ENCODE data around the gene TIMP2. TPM values are rescaled to one million over a fixed set of nuclear protein-coding genes. Genes with fewer than 3 reads are reported as not detected.
"Not testable (repeated sequence)": the region's sequence is repeated elsewhere in the genome, so short reads cannot be mapped to it uniquely, and the experiment has no call there.

Gene TIMP2
- total RNA-seq, 1 experiment from 2014 or later, result 24.8 TPM

DNA sequence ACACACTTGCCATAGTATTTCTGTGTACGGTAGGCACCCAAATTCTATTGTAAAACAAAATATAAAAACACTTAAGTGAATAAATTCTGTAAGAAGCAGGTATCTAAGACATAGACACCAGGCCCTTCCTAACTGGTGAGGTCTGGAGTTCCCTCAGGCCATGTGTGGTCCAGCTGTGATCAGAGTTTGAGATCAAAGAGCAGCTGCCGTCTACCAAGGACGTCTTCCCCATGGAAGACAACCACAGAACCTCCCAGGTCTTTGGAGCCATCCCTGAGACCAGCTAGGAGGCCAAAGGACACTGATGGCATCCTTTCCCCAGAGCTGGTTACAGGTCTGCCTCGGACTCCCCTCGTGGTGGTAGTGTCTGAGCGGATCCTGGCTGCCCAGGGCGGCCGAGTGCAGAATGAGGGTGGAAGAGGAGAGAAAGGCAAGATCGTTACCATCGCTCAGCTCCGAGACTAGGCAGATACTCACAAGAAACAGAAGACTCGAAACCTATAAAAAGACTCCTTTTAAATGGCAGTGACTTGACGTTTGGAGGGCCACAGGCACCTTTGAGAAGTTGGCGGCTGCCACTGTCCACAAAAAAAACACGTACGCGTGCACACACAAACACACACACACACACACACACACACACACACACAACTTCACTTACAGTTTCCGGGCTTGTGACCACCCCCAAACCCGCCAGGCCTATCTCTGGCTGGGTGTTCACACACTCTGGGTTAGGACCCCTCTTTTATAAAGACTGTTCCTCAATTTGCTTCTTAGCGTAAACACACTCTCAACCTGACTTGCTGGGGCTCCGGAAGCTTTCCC is 7.5 kb downstream of the TIMP2 start:
- TF ChIP-seq, protein P1, sequence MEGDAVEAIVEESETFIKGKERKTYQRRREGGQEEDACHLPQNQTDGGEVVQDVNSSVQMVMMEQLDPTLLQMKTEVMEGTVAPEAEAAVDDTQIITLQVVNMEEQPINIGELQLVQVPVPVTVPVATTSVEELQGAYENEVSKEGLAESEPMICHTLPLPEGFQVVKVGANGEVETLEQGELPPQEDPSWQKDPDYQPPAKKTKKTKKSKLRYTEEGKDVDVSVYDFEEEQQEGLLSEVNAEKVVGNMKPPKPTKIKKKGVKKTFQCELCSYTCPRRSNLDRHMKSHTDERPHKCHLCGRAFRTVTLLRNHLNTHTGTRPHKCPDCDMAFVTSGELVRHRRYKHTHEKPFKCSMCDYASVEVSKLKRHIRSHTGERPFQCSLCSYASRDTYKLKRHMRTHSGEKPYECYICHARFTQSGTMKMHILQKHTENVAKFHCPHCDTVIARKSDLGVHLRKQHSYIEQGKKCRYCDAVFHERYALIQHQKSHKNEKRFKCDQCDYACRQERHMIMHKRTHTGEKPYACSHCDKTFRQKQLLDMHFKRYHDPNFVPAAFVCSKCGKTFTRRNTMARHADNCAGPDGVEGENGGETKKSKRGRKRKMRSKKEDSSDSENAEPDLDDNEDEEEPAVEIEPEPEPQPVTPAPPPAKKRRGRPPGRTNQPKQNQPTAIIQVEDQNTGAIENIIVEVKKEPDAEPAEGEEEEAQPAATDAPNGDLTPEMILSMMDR (IDR thresholded peaks at IDR 0.05; ENCODE audit: unreplicated experiment), result no peak
- ChIA-PET POLR2A (interaction anchor here (1.3 kb wide), 1 partner anchor 34 kb away, joined by 3 read pairs; no protein-coding TSS in a partner anchor), CTCF (interaction anchor here (0.6 kb wide), 1 partner anchor 88 kb away, joined by 3 read pairs; no protein-coding TSS in a partner anchor)
- Mint-ChIP-seq H3K36me3 (ENCODE audit: insufficient read depth, unreplicated experiment) (no peaks in the 10 kb centered on the region), H3K4me3 (ENCODE audit: unreplicated experiment) (no peak overlapping the region), H3K27ac (ENCODE audit: low read depth, unreplicated experiment) (peak overlapping the region; percentile 71), H3K27me3 (ENCODE audit: insufficient read depth, unreplicated experiment) (no peaks in the 10 kb centered on the region), H3K9me3 (ENCODE audit: unreplicated experiment) (no peaks in the 10 kb centered on the region), H3K4me1 (ENCODE audit: insufficient read depth, unreplicated experiment) (peaks cover 44% of the 10 kb centered on the region)
- BruUV-seq (replicated peaks), result no TSS peak
- no peak for DNase-seq (ENCODE audit: unreplicated experiment)
- intact Hi-C loops (cut with micrococcal nuclease), result no loop called here

DNA sequence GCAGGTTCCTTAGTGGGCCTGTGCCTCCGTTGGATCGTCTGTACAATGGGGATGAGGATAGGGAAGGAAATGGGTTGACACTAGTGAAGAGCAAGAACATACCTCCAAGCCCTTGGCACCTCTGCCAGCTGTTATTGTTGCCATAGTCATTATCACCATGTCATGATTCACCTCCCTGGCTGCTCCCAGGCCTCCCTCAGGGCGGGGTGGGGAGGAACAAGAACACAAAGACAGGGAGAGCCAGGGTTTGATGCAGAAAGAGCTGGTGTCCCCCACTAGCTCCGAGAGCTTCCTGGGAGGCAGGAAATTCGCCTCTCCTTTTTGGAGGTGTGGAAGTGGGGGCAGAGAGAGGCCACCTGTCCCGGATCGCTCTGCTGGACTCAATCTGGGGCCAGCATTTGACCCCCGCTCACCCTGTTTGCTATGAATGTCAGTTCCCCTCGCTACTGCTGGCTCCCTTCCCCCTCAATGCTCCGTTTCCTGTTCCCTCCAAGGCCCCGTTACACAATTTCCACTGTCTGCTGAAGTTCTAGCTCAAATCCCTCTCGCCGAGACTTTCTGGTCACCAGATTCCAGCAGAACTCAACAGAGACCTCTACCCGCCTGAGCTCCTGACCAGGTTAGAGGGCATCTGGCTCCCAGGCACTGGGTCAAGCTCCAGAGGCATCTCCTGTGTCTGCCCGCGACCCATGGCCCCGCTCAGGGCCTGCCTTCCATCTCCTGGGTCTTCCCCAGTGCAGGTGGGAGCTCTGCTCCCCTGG is 9.1 kb downstream of the TIMP2 start:
- CTCF ChIA-PET, result interaction anchor here (0.6 to 1.0 kb wide), 7 partner anchors 29 to 155 kb away, joined by 3 to 4 read pairs (median 3); no protein-coding TSS in a partner anchor
- TF ChIP-seq, protein P1 (IDR thresholded peaks at IDR 0.05; ENCODE audit: unreplicated experiment), result no peak
- H3K27me3 Mint-ChIP-seq (ENCODE audit: insufficient read depth, unreplicated experiment), result no peaks in the 10 kb centered on the region
- peak overlapping the region; percentile 60 for H3K4me3 Mint-ChIP-seq (ENCODE audit: unreplicated experiment)
- H3K9me3 Mint-ChIP-seq (ENCODE audit: unreplicated experiment), result no peaks in the 10 kb centered on the region
- H3K36me3 Mint-ChIP-seq (ENCODE audit: insufficient read depth, unreplicated experiment), result no peaks in the 10 kb centered on the region
- H3K27ac Mint-ChIP-seq (ENCODE audit: low read depth, unreplicated experiment), result peak overlapping the region; percentile 87
- H3K4me1 Mint-ChIP-seq (ENCODE audit: insufficient read depth, unreplicated experiment), result peaks cover 44% of the 10 kb centered on the region
- POLR2A ChIA-PET, result interaction anchor here (0.6 to 3.1 kb wide), 11 partner anchors 8 to 347 kb away, joined by 3 to 8 read pairs (median 3); partner anchors contain the start of gene LGALS3BP
- DNase-seq (ENCODE audit: unreplicated experiment), result peak; percentile 89
- intact Hi-C loops (cut with micrococcal nuclease), result no loop called here
- BruUV-seq (replicated peaks), result no TSS peak

DNA sequence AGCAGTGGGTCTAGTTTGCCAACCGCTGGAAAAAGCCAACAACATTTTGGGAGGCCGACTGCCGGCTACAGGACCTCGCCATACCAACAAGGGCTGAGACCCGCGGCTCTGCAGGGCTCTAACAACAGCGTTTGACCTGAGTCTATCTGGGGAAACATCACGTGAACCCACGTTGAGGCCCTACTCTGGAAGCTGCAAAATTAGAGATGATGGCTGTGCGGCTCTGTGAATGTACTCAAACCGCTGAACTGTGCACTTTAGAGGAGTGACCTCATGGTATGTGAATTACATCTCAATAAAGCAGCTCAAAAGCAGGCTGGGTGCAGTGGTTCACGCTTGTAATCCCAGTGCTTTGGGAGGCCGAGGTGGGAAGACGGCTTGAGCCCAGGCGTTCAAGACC is 12.1 kb downstream of the TIMP2 start:
- Mint-ChIP-seq H3K27ac (ENCODE audit: low read depth, unreplicated experiment) (no peak overlapping the region), H3K27me3 (ENCODE audit: insufficient read depth, unreplicated experiment) (no peaks in the 10 kb centered on the region), H3K4me1 (ENCODE audit: insufficient read depth, unreplicated experiment) (peaks cover 23% of the 10 kb centered on the region), H3K9me3 (ENCODE audit: unreplicated experiment) (no peaks in the 10 kb centered on the region), H3K4me3 (ENCODE audit: unreplicated experiment) (no peak overlapping the region), H3K36me3 (ENCODE audit: insufficient read depth, unreplicated experiment) (no peaks in the 10 kb centered on the region)
- intact Hi-C loops (cut with micrococcal nuclease), result no loop called here
- TF ChIP-seq, protein P1 (IDR thresholded peaks at IDR 0.05; ENCODE audit: unreplicated experiment), result no peak
- DNase-seq (ENCODE audit: unreplicated experiment), result no peak
- BruUV-seq (replicated peaks), result no TSS peak
- CTCF ChIA-PET, result no interaction called here
- POLR2A ChIA-PET, result interaction anchor here (0.6 kb wide), 1 partner anchor 24 kb away, joined by 3 read pairs; no protein-coding TSS in a partner anchor

DNA sequence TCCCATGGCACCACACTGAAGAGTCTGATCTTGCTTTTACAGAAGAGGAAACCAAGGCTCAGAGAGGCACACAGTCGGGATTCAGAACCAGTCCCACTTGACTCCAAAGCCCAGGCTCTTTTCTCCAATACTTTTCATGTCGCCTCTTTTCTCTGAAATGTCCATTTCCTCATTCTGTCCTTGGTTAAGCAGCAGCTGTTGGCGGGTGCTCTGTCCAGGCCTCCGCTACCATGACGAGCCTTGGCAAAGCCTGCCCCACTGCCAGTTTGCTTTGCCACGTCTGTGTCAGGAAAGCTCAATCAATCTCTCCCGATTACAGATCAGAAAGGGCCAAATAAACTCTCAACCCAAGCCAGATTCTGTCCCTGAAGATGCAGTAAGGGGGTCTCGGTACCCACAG is 13.1 kb downstream of the TIMP2 start:
- no peak overlapping the region for H3K4me3 Mint-ChIP-seq (ENCODE audit: unreplicated experiment)
- intact Hi-C loops (cut with micrococcal nuclease), result no loop called here
- CTCF ChIA-PET, result interaction anchor here (0.6 kb wide), 1 partner anchor 24 kb away, joined by 3 read pairs; no protein-coding TSS in a partner anchor
- no peak for DNase-seq (ENCODE audit: unreplicated experiment)
- no peaks in the 10 kb centered on the region for H3K36me3 Mint-ChIP-seq (ENCODE audit: insufficient read depth, unreplicated experiment)
- no peaks in the 10 kb centered on the region for H3K27me3 Mint-ChIP-seq (ENCODE audit: insufficient read depth, unreplicated experiment)
- peak overlapping the region; percentile 50 for H3K27ac Mint-ChIP-seq (ENCODE audit: low read depth, unreplicated experiment)
- TF ChIP-seq, protein P1 (IDR thresholded peaks at IDR 0.05; ENCODE audit: unreplicated experiment), result no peak
- no TSS peak for BruUV-seq (replicated peaks)
- peaks cover 19% of the 10 kb centered on the region for H3K4me1 Mint-ChIP-seq (ENCODE audit: insufficient read depth, unreplicated experiment)
- no peaks in the 10 kb centered on the region for H3K9me3 Mint-ChIP-seq (ENCODE audit: unreplicated experiment)
- POLR2A ChIA-PET, result interaction anchor here (0.6 kb wide), 1 partner anchor 1219 kb away, joined by 3 read pairs; no protein-coding TSS in a partner anchor

- H3K4me3 Mint-ChIP-seq (ENCODE audit: unreplicated experiment); intact Hi-C loops (cut with micrococcal nuclease); H3K27me3 Mint-ChIP-seq (ENCODE audit: insufficient read depth, unreplicated experiment); H3K36me3 Mint-ChIP-seq (ENCODE audit: insufficient read depth, unreplicated experiment); H3K27ac Mint-ChIP-seq (ENCODE audit: low read depth, unreplicated experiment); DNase-seq (ENCODE audit: unreplicated experiment); BruUV-seq (replicated peaks); CTCF ChIA-PET; H3K9me3 Mint-ChIP-seq (ENCODE audit: unreplicated experiment): not testable (repeated sequence)
- peaks cover 16% of the 10 kb centered on the region for H3K4me1 Mint-ChIP-seq (ENCODE audit: insufficient read depth, unreplicated experiment)
- POLR2A ChIA-PET, result interaction anchor here (0.6 kb wide), 1 partner anchor 1218 kb away, joined by 3 read pairs; no protein-coding TSS in a partner anchor
Measured at GRCh38 chr17:78911543-78911942, 13.6 kb downstream of the TIMP2 start.

Measured in MCF 10A (cell line).